NCI-H1048 (cell line): ENCODE results near the gene AMFR.

Source experiments
- DNase-seq: peaks from one replicate; lab custom pipeline; 2025; lab: John Stamatoyannopoulos, UW

AMFR gene

DNA sequence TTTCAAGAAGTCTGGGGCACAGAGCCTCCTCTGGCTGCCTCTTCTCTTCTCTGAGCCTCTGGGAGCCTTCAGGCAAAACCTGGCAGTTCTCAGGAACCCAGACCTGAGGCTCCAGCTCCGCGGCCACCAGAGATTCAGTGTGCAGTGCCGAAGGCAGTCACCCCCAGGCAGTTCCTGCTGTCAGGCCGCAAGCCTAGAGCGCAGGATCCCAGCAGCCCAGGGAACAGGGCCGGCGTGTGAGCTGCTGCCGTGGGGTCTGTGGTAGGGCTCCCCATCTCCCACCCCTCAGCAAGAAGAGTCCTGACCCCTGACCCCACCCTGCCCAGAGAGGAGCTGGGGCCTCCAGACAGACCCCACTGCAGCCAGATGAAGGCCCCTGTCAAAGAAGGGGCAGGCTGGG is 78.2 kb downstream of the AMFR start:
- DNase-seq, result no peak

DNA sequence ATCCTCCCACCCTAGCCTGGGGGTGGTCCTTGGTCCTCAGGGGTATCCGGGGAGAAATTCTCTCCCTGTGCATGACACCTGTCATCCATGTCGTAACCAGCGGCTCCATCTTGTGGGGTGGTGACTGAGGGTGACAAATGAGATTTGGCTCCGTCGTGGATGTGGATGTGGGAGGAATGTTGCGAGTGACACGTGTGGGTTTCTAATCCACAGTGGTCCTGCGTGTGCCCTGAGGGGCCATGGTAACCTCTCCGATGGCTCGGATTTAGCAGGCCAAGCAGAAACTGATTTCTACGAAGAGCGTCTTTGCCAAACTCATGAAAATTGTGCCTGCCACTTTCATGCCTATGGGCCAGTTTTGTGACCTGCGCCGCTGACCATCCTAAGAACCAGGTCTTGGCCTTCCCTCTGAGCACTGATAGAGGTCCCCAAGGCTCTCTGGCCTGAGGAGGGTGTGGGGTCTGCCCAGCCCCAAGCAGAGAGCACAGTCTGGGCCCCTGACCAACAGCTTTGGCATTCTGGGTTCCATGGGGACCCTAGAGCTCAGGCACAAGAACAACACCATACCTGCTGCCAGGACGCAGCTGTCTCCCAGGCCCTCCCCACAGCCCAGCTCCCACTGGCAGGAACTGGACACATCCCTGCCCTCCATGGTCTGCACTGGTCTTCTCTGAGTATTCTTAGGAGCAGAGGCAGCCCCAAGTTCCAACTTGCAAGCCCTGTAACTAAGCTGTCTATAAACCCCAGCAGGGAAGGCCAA is 79.0 kb downstream of the AMFR start:
- no peak for DNase-seq

DNA sequence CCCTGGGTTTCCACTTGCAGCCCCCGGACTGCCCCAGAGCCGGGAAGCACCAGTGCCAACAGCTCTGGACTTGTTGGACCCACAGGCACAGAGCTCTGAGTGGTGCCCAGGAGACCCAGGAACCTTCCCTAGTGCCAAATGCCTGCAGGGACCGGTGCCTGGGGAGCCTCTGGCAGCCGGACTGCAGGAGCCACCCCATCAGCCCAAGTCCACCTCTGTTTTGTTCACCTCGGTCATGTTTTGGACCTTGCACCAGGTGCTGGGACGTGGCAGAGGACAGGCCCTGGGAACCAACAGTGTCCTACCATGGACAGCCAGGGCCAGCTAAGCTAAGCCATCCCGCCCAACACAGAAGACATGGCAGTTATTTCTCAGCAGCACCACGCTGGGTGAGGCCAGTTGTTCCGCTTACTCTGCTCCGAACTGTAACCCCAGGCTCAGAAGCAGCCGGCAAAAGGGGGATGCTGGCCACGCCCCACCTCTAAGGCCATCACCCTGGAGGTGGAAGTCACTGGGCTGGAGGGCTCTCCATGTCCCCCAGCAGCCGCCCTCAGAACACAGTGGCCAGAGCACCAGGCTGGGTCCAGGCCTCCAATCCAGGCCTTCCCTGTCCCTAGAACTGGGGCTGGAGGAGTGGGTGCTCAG is 79.8 kb downstream of the AMFR start:
- DNase-seq, result no peak

DNA sequence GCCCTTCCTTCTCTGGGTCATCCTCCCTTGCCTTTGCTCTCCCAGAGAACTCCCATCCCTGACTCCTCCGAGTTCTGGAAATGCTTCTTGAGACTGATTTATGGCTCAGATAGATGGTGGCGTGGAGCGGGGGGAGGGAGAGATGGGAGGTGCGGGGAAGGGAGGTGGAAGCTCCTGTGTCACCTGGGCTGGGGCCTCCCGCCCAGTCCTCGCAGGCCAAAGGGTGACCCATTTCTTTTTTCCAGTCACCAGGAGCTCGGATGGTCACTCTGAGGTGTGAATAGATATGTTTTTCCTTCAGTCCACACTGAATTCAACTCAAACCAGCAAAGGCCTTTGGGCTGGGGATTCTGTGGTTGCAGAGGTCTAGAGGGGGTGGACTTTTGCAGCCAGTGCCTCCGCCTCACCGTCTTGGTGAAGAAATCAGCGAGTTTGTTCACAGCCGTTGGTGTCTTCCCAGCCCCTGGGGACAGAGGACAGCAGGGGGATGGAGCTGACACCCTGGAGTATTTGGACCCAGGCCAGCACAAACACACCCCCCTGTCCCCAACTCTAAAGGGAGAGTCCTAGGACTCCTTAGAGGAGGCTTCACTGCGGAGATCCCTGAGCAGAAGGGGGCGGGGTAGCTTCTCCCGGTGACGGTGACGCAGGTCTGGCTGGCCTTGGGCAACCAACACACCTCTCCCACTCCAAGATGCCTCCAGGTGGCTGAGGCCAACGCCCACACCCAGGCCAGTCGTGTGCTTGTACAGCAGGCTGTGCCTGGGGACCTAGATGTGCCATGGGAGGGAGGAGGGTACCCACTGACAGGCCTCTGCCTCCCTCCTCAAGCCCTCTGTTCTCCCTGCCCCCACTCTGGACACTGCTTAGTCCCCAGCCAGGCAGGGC is 80.6 kb downstream of the AMFR start:
- DNase-seq, result no peak

DNA sequence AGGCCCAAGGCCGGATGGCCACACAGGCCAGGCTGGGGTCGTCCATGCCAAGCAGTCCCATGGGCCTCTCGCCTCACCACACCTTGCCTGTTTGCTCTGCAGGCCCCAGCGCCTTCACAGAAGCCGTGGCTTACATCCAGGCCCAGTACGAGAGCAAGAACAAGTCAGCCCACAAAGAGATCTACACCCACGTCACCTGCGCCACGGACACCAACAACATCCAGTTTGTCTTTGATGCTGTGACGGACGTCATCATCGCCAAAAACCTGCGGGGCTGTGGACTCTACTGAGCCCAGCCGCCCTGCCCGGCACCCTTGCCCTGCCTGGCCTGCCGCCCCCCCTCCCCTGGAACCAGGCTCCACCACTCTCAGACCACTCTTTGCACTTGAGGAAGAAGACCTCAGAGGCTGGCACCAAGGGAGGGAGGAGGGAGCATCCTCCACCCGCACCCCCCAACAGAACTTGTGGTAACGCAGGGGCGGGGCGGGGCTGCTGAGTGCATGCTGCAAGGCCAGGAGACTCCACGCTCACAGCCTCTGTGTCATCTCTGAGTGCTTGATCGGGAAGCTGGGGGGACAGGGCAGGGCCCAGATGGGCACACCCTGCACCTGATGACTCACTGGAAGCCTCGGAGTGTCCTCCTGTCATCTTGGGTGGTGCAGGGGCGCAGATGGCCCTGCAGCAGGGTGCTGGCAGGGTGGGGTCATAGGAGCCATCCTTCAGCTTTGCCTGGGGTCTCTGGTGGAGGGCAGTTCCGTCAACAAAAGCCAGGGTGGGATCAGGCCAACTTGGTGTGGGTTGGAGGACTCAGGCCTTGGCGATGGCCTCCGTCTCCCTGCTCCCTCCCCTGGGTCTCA is 81.5 kb downstream of the AMFR start:
- no peak for DNase-seq

DNA sequence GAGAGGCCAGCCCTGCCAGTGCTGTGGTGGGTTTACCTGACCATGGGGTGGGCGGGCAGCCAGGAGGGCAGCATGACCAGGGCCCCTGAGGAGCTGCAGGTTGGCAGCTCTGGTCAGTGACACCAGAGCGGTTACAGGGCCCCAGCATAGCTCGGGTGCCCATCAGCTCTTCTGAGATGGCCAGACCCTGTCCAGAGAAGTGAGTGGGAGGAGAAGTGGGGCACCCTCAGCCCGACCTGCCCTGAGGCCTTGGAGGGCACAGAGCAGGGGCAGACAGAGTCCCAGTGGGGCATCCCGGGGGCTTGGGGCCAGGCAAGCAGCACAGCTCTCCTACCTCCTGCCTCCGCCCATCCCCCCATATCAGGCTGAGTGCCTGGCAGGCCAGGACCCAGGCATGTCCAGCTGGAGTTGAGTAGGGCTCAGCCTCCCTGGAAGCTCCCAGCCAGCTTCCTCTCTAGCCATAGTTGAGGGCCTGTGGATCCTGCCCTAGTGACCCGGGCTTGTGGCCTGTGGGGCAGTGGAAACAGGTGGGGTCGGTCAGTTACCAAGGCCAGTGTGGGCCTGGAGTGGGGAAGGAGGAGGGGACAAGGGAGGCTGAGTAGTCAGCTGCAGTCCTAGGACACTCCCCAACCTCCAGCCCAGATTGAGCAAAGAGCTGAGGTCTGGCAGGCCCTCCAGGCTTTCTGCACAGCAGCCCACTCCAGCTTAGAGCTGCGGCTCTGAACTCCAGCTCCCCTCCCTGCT is 83.5 kb downstream of the AMFR start:
- DNase-seq, result no peak

DNA sequence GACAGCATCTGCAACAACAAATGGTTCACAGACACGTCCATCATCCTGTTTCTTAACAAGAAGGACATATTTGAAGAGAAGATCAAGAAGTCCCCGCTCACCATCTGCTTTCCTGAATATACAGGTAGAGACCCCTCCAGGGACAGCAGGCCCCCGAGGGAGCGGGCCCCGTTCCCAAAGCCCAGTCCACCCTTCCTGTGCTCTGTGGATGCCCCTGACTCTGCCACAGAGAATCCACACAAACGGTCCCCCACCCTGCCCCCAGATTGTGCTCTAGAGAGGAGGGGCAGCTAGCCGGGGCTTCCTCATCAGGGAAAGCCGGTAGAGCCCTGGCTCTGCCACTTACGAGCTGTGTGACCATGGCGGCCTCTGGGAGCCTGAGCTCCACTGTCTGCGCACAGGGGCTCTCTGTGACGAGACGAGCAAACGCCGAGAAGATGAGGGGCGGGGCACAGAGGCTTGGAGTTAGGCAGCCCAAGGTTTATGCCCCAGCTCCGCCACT is 84.4 kb downstream of the AMFR start:
- no peak for DNase-seq

DNA sequence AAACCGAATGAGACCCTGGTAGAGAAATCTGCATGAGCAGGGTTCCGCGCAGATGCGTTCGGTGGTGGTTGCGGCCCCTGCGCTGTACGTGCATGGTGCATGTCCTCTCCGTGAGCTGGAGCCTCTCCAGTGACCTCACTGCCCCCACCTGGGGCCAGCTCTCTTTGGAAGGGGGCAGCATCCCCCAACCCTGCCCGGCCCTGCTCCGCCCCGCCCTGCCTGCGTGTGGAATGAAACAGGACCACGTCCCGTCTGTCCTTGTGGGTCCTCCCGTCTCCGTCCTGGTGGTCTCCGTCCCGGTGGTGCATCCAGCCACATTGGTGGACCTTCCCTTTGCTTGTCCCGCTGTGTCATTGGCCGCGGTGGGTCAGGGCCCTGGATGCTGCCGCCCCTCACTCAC is 84.9 kb downstream of the AMFR start:
- no peak for DNase-seq

DNA sequence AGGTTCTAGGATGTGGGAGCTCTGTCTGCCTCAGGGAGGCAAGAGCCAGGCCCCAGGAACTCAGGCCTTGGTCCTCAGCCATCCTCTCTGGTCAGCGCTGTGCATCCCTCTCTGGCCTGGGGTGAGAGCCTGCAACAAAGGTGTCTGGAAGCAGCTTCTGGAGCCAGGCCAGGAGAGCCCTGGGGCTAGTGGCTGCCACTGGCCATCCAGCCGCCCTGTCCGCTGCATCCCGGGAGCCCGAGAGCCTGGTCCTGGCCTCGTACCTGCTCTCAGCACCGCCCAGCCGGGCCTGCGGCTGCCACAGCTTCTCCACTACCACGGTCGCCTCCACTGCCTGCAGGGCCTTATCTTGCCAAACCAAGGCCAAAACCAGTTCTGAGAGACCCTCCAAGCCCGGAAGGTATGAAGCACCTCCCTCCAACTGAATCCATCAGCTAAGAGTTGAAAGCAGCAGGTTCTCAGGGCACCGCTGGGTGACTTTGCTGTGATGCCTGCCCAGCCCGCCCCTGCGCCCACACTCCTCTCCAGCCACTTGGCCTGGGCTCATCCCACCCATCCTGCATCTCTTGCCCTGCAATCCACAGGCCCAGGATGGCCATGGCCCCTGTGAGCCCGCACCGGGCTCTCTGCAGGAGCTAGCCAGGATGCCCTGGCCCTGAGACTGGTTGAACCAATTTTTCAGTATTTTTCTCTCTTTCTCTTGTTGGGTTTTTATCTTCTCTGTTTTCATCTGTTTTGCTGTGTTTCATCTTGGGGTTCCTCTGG is 85.7 kb downstream of the AMFR start:
- no peak for DNase-seq

DNA sequence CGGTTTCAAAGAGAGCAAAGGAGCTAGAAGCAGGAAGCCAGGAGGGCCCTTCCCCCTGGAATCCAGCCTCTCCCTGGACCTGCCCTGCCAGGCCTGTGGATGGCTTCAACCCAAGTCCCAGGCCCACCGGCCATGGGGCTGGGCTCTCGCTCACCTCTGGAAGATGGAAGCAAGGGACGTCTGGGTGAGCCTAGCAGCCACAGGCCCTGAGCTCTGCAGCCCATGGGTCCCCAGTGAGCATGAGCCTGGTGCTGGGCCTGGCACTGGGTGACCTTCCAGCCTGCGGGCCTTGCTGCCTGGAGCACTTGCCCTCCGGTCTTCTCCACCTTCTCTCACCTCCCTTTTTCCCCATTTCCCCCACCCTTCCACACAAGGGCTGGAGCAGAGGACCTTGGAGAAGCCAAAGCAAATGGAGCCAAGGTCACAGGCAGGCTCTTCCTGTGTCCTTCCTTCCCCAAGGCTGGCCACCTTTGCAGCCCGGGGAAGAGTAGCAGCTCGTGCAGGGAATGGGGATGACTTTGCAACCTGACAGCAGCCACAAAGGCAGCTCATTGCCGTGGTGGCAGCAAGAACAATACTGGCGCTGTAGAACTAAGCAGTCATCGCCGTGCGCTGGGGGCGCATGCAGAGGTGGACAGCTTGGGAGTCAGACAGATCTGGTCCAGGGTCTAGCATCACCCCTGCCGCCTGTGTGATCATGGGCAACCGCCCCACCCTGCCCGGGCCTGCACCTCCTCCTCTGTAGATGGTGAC is 86.6 kb downstream of the AMFR start:
- no peak for DNase-seq

DNA sequence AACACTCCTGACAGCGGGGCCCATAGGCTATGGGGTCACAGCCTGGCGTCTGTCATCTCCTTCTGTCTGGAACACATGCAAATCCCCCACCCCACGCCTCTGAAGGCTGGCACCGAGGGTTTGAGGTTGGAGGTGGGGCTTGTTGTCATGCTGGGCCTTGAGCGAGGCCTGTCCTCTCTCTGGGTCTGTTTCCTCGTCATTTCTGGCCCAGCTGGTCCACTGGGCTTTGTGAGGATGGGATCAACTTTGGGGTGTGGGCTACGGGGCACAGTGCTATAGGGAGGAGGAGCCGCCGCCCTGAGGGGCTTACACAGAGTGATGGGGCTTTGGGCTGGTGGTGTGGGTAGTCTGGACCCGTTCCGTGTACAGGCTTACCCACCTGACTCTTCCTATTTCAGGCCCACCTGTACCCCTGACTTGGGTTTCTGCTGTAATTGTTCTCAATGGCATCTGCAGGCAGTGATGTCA is 87.5 kb downstream of the AMFR start:
- no peak for DNase-seq

DNA sequence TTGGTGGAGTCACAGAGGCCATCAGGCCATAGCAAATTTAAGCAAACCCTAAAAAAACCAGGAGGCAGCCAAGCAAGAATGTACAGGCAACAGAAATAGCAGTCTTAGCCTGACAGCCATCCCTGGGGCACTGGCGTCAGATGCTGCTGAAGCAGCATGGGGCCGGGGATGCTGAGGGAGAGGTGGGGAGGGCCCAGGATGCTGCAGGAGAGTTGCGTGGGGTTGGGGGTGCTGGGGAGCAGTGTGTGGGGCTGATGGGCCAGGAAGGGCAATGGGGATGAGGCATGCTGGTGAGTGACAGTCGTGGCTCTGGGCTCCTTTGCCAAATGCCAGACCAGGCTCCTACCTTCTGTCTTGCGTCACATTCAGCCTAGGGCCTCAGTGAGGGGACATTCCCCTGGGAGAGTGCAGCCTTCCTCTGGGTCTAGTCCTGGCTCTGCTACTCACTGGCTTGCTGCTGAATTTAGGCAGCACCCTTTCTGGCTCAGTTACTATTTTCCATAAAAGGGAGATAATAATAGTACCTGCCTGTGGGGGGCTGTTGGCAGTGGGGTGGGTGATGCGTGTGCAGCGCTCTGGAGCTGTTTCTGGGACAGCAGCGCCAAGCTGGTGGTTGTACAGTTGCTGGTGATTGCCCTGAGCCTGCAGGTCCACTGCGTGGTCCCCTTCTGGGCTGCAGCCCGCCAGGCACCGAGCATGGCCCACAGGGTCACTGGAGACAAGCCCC is 88.1 kb downstream of the AMFR start:
- DNase-seq, result no peak

DNA sequence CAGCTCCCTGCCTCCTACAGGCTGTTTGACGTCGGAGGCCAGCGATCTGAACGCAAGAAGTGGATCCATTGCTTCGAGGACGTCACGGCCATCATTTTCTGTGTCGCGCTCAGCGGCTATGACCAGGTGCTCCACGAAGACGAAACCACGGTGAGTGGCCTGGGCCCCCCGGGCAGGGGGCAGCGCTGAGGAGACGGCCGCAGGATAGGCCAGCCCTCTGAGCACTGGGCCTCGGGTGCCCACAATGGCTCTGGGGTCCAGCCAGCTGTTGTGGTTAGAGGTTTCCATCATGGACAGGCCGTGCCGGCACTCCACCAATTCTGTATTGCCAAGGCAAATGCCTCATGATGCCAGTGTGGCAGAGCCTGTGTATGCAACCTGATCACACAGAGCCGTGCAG is 88.6 kb downstream of the AMFR start:
- no peak for DNase-seq

DNA sequence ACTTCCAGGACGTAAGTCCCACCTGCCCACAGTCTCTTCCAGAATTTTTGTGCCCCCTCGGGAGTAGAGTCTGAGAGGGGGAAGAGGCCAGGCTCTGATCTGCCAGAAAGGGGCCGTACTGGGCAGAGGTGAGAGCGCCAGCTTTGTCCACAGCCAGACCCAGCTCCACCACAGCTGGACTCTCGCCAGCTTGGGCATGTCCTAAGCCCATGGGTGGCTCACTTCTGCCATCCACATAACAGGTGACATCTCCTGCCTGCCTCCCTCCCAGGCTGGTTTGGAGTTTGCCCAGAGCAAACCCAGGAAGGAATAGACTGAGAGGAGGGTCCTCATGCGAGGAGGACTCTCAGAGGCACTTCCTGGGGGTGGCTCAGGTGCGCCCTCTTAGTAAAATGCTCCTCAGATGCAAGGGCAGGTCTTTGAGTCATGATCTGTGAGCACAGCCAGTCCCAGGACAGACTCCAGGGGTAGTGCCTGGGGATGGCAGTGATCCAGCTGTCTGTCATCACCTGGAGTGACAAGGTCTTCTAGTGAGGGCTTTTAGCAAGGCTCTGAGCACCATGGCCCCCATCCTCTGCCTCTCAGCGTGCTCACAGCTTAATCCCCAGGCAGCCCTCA is 89.2 kb downstream of the AMFR start:
- DNase-seq, result no peak

DNA sequence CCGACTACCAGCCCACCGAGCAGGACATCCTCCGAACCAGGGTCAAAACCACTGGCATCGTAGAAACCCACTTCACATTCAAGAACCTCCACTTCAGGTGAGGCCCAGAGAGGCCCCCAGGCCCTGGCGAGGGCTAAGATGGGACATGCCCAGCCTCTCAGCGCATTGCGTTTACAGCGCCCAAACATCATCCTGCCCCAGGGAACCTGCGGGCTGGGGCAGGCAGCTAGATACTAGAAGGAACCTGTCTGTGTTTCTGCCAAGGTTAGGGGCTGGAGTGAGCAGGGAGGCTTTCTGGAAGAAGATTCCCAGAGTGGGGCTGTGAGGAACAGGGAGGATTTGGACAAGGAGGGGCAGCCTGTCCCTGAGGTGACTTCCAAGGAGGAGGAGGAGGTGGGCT is 90.6 kb downstream of the AMFR start:
- DNase-seq, result no peak

DNA sequence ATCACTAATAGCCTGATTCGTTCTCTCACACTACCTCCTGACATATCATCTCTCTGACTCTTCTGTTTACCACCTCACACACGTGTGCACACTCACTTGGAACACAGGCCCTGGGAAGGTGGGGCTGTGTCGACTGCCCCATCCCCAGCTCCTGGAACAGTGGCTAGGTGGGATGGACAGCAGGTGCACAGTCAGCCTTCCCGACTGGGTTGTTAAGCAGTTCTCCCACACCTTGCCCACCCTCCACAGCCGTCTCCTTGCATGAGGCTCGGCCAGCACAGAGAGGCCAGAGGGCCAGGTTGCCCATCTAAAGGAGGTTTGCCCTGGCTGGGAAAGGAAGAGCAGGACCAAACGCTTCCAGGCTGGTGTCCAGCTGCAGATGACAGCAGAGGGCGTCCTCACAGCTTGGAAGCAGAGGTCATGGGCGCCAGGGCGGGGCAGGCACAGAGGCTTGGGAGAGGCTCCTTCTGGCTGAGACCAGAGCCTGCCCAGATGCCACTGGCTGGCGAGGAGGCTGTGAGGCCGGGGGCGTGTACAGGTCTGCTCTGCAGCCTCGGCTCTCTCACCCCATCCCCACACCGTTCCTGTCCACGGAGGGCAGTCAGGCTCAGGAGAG is 92.8 kb downstream of the AMFR start:
- DNase-seq, result no peak

DNA sequence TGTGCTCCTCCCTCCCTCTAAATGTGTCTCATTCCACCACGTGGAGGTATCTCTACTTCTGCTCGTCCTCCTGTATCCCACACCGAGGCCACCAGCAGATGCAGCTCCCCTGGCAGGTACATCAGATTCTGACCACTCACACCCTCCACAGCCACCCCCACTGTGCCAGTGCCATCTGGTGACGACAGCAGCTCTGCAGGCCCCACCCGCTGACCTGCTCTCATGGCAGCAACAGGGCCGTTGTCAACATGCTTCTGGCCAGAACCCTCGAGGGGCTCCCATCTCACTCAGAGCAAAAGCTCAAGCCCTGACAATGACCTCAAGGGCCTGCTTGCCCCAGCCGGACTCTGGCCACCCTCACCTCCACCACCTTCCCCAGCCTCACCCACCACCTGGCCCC is 93.4 kb downstream of the AMFR start:
- DNase-seq, result no peak

DNA sequence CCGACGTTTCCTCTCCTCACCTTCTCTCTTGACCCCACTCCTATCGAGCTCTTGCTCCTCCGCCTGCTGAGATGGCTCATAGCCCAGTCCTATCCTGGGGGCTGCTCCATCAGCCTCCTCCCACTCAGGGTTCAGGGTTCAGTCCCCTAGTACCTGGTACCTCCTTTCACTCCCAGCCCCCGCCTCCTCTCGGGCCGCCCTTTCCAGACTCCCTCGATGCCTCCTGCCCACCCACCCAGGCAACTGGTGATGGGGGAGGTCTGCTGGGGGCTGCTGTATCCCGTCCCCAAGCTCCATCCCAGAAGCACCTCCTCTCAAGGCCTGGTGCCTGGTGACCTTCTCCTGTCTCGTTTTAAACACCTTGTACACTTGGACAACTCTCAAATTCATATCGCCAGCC is 93.9 kb downstream of the AMFR start:
- DNase-seq, result no peak
